Ureter (tissue), 1 donor: ENCODE results near the gene TTC7B. TPM values are rescaled to one million over a fixed set of nuclear protein-coding genes. Genes with fewer than 3 reads are reported as not detected.

Source experiments
- DNase-seq: peaks from one replicate; pipeline ENCODE4 v3.0.0-alpha.2; 2020; ENCODE audit warnings: low spot score
- total RNA-seq: library from RNA; stranded (reverse); gene quantifications from one replicate; pipeline ENCODE4 v1.2.4, GENCODE V29; 2023
- donor health status: DM: yes; HTN: yes; CAD: no.

The TTC7B gene
- total RNA-seq, 1 donor from 2014 or later: 68.8 TPM

DNA sequence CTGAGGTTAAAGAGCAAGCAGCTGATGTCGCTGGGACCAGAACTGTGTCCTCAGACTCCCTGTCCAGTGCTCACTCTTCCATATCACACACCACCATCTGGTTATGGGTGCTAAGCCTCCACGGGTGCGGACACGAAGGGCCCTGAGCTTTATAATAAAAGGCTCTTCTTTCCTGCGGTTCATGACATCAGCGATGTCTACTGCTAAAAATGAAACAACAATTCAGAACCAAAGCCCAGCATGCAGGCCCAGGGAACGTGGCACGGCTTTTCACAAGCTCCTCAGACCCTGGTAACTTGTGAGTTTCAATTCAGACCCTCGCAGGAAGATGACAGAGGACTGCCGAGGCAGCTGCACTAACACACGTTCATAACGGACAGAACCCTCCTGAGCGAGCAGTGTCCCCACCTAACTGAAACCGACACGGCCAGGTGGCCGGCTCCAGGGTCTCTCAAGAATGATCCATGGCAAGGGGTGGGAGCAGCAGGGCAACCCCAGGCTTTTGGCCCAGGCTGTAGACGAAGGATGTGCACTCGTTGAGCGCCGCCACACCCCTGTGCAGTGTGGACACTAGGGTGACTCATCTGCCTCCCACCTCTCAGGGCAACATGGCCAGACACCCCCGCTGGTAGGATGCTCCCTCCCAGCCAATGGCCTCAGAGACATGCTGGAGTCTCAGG, 239.1 kb downstream of the TTC7B start:
- DNase-seq: no peak

DNA sequence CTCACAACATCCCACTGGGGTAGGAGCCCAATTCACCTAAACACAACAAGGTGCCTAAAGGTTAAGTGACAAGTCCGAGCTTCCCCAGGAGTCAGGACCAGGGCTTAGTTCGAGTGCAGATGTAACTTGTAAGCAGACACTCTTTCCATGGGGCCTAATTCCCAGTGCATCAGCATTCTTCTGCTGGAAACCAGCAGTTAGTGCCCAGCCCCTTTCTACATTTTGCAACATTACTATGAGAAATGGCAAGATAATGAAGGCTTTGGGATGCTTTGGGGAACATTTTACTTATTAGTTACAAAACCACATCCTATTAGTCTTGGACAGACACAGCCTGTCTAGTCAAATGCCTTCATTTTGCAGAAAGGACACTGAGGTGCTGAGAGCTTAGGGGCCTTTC, 239.6 kb downstream of the TTC7B start:
- no peak for DNase-seq

DNA sequence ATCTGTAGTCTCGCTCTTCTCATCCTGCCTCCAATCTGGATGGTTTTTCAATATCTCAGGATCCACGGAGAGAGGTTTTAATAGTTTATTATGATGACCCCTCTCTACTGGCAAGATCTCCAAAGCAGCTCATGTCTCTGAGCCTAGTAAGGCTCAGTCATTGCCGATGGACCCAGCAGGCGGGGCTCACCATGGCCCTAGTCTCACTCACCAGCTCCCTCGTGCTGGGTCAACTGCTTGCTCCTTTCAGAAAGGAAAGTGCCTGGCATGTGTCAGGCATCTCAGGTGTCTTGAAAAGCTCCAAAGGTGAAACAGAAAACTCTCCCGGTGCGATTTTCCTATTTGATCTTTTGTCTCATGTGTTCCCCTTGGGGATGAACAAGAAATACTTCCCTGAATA, 240.4 kb downstream of the TTC7B start:
- no peak for DNase-seq

DNA sequence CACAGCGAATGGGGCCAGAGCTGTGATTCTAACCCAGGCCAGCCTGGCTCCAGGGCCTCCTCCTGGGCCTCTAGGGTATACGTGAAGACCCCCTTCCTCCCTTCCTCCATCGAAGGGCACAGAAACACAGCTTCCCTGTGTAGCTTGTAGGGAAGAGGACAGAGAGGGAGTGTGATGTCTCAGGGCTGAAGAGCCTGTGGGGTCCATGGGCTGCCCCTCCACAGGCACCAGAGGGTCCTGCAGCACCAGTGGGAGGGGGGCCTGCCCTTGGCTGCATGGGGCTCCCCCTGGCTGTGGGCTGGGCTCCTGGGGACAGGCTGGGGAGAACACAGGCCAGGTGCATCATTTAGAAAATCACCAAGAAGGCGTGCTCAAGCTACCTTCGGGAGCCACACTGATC, 240.9 kb downstream of the TTC7B start:
- DNase-seq: no peak

DNA sequence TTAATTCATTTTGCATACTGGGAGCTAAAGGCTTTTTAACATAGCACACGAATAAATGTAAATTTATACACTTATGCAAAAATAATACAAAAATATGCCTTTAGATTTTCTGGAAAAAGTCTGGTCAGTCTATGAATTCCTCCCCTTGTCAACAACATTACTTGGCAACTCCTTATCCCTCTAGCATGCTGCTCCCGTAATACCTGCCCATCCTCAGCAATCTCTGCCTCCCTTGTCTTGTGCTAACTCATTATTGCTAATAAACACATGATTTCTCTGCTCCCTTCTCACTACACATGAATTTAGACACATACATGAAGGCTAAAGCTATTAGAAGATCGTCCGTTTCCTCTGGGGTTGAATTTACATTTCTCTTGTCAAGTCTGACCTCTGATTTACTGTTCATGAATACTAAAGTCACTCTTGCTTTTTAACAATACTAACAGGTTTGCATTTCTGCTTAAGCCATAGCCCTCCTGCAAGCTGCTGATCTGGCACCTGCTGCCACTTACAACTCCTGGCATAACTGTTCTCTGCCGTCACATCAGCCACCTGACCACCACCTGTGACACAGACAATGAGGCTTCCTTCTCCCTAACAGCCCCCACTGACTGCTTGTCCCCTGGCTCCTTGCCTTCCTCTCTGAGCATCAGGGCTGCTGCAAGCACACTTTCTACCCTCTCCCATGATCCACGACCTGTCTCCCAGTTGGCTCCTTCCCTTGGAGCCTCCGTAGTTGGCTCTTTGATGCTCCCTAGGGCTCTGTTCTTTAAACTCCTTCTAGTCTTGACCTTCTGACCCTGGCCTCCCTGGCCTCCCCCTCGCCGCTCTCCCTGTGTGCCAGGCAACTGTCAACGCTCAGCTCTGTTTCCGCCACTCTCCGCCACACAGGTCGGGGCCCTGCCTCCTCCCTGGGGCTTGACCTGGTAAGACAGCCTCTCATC, 241.8 kb downstream of the TTC7B start:
- DNase-seq: no peak

DNA sequence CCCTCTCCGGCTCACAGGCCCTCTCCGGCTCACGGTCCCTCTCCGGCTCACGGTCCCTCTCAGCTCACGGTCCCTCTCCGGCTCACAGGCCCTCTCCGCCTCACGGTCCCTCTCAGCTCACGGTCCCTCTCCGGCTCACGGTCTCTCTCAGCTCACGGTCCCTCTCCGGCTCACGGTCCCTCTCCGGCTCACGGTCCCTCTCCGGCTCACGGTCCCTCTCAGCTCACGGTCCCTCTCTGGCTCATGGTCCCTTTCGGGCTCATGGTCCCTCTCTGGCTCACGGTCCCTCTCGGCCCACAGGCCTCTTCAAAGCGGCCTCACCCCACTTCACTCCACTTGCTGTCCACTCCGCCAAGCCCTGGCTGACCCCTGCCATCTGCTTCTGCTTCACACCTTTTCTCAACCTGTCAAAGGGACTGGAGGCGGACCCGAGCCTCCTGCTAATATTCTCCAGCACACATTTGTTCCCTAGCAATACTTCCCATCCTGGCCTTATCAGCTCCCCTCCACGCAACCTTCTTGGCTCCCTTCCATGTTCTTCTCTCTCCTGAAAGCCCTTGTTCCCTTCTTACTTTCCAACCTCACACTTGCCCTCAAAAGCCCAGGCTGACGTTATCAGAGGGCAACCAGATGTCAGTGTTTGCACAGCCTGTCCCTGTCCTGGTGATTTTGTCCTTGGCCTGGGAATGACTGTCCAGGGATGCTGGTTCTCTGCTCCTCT, 242.7 kb downstream of the TTC7B start:
- no peak for DNase-seq

DNA sequence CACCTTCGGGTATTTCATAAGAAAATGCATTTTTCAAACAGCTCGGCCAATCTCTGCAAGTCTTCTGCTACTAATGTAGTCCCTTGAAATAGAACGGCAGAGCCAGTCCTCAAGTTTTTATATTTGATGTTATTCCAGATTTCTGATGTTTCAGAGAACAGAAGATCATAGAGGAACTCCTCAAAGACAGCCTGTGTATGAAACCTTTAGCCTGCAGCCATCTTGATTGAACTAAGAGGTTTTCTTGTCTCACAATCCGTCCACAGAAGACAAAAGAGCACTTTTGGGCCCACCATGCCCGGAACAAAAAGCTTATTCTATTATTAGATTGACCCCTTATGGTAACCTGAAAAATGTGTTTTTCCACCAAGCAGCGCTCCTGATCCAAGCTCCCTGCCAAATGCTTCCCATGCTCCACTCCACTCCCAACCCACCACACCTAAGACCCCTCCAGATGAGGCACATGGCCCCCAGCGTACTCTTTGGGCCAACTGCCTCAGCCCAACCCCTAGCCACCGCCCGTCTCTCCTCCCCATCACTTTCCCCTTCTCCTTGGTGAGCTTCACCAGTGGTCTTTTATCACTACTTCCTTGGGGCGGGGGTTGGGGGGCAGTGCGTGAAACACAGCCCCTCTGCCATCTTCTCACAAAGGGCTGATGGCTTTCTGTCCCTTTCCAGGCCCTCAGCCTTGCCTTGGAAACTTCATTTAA, 243.6 kb downstream of the TTC7B start:
- no peak for DNase-seq

DNA sequence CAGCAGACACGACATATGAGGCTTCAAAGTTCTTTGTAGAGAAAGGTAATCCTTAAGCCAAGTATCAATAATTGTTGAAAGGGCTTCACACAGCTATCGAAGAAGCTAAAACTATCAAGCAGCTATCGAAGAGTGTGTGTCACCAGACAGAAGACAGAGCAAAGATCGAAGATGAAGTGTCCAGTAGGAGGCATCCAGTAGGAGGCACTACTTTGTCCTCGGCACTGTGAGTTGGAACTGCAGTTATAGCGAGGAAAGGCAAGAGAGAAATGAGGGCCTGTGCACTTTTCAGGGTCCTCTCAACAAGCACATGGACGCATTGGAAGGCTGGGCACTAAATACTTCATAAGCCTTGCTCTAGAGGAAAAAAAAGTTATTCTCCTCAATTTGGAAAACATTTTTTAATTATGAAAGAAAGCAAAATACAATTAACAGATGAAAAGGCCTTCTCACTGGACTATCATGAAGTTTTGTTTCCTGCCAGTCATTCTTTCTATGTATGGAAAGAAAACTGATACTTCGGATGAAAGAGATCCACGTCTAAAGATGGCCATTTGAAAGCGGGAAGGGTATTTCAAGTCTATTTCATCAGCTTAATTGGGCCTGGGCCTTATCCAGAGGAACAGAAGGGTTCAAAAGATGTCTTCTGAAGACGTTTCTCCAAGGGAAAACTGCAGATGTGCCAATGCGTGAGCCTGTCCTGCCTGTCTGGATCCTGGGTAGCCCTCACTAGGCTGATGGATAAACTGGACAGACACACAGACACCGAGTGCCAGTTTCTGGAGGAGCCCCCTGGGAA, 244.9 kb downstream of the TTC7B start:
- no peak for DNase-seq

DNA sequence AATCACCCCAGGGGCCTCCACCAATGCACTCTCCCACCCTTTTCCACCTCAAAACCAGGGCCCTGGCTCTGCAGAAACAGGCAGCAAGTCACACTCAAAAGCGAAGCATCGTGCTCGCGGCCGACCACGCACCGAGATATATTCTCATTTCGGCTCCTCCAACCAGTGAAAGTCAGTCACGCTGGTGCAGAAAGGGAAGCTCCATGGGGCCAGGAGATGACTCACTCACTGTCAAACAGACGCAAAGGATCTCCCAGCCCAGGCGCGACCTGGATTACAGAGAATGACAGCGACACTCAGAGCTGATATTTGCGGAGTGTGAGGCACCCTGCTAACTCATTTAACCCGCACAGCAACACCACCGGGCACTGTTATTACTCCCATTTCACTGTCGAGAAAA, 245.8 kb downstream of the TTC7B start:
- DNase-seq: no peak

DNA sequence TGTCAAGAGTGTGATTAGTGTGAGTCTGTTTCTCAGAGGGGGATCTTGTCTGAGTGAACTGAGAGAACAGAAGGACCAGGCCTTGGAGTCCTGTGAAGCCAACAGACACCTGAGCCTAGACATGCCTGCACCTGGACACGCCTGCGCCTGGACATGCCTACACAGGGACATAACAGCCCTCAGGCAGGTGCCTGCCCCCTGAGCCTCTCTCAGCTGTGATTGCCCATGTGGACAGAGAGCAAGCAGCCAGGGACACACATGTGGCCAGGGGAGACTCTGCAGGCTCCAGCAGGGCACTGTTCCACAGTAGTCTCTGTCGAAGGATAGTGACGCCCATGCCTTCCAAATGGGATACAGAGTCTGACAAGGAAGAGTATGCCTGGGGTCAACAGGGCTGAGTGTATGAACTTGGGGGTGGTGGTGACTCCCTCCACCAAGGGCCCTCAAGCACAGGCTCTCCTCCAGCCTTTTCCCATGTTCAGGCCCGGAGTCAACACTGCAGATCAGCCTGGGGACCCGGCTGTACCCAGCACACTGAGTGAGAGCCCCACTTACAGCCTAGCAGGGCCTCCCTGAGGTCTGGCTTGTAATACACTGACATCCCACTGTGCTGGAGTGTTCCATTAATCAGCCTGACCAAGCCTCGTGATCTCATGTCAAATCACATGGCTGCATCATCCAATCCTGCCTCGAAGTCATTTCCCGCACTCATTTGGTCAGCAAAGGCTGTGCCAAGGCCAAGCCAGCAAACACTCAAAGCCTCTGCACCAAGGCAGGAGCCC, 246.4 kb downstream of the TTC7B start:
- no peak for DNase-seq

DNA sequence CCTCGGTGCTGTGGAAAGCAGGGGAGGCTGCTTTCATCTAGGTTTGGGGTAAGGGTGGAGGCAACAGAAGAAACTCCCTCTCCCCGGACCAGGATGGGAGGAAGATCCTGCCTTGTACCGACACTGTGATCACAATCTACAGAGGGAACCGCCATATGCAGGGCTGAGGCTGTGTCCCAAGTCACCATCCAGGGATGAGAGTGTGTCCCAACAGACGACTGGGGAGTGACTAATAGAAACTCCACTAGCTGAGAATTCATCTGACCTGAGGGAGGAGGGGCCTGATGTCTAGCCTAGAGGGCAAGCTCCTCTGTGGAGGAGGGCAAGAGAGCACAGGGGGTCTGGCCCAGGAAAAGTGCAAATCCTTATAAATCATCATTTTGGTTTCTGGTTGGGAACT, 247.0 kb downstream of the TTC7B start:
- DNase-seq: no peak

DNA sequence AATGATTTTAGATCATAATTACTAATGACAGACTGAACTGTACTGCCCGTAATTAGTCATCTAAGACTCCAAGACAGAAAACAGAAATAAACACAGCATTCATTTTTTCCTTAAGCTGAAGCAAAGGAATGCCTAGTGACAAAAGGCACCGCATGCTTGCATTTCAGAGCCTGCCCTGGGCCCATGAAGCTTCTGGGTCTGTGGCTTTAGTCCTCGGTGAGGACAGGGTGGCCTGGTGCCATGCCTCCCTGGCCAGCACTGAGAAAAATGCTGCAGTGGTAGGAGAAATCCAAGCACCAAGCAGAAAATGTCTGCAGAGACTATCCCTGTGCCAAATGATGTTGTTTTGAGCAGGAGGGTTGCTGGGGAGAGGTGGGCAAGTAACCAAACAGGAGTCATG, 247.8 kb downstream of the TTC7B start:
- DNase-seq: no peak

DNA sequence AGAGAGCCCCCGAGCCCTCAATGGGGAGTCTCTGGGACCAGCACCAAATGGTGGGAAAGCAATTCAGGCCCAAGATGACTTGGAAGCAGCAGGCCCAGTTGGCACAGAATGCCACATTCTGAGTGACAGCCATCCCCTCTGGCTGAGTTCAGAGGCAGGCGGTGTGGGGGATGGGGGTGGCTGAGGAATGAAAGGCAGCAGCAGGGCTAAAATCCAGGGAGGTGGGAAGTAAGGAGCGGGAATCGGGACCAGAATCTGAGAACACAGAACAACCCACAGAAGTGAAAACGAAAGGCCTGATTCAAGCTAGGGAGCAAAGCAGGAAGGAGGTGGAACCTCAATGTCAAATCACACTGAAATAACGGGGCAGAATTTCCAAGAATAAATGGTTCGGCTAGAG, 248.2 kb downstream of the TTC7B start:
- no peak for DNase-seq

DNA sequence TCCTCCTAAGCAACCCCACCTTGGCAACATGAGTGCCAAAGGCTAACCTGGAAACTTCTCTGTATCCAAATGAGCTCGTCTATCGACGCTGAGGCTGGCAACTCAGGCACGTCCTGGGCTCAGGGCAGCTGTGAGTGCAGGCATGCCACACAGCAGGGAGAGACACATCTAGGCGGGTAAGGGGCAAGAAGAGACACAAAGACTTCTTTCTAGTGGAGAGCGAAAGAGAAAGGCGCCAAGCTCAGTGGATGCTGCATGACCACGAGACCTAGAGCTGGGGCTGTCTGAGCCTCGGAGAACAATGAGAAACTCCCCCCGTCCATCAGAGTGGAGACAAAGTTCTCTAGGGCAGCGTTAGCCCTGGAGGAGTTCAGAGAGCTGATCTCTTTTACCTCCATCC, 249.0 kb downstream of the TTC7B start:
- DNase-seq: no peak

DNA sequence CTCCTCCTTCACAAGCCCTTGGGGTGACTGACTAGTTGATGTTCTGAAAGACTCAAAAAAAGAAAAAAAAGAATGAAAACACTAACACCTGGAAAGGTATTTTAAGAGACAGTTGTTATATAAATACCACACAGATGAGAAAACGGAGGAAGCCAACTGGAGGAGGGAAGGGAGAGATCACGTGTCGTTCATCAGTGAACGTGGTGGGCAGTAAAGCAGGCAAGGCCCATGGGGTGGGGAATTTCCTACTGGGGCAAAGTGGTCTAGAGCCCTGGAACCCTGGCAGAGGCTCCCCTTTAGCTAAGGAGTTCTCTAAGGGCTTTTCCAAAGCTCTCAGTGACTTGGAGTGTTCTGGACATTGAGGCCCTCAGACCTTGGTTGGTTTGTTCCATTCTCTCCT, 249.7 kb downstream of the TTC7B start:
- DNase-seq: no peak

DNA sequence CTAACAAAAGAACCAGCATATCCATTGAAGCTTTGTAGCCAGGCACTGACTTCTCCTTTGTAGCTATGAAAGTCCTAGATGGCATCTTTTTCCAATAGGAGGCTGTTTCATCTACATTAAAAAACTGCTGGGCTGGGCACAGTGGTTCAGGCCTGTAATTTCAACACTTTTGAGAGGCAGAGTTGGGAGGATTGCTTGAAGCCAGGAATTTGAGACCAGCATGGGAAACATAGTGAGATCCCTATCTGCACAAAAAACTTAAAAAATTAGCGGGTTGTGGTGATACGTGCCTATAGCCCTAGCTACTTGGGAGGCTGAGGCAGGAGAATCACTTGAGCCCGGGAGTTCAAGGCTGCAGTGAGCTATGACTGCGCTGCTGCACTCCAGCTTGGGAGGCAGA, 251.7 kb downstream of the TTC7B start:
- DNase-seq: no peak

DNA sequence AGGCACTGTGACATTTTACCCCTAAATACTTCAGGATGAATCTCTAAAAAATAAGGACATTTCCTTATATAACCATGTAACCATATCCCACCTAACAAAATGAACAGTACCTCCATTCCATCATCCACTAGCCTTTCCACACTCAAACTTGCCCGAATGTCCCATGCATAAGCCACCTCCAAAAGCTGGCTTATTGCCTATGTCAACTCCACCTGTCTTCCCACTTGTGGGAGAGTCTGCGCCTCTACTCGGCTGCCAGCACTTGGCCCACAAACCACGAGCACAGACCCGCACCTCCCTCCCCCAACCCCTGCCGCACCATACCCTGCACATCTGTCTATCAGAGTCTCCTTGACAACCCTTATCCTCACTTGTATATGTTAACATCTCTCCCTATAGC, 253.6 kb downstream of the TTC7B start:
- DNase-seq: no peak

DNA sequence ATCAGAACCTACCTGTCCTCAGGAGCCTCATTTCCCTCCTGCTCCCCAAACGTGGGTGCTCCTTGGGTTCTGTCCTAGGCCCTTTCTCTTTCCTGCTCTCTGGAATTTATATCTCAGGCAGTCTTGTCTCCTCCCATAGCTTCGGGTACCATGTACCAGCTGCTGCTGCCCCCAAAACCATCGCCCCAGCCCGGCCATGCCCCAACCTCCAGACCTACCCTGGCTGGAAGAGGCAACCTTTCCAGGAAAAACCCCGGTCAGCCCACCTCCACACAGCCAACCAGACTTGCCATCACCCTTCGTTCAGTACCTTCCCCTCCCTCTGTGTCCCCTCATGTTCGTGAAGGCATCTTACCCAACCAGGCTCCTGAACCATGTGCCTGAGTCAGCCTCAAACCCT, 254.3 kb downstream of the TTC7B start:
- no peak for DNase-seq

DNA sequence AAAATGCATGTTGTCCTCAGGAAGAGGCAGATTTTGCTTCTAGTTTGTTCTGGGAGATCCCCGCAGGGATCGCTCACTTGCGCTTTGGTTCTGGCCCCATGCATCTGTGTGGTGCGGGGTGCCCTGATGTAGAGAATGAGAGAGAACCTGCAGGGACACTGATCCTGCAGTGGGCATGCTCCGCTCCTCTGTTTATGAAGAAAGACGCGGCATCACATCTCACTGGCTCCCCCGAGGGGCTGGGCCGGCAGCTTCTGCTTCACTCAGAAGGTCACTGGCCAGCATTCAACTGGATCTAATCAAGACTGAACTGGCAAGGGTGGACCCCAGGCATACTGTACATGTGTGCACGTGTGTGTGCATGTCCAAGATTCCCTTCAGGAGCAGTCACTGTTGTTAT, 255.2 kb downstream of the TTC7B start:
- no peak for DNase-seq

DNA sequence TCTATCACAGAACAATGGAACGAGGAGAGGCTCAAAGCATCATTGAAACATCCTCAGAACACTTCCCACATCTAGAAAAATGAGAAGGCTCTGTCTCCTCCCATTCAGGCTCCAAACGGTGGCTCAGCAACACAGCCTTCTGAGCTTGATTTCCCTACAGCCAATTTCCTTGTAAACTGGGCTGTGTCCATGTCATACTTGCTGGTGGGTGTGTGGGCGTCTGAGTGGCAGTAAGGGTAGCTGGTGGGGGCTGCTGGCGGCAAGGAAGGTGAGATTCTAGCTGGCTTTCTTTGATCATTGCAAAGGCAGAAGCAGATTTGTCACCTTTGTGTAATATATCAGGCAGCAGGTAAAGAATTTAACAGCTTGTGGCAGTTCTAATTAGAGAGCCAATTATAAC, 255.7 kb downstream of the TTC7B start:
- no peak for DNase-seq
